ENCODE data around the gene RNF44.

GRCh38 chr5:176564002-176564401 lies 26.8 kb upstream of the RNF44 start:
- TF ChIP-seq CTCF (CRISPR knock-in tag; IDR thresholded peaks at IDR 0.05) (no peak), NR2C2 (CRISPR knock-in tag; IDR thresholded peaks at IDR 0.05; ENCODE audit: borderline replicate concordance) (no peak), ZNF17 (CRISPR knock-in tag; IDR thresholded peaks at IDR 0.05) (no peak), CEBPB (IDR thresholded peaks at IDR 0.05; ENCODE audit: borderline replicate concordance, low read depth, low read length) (no peak), MEIS2 (CRISPR knock-in tag; IDR thresholded peaks at IDR 0.05) (no peak), ZNF549 (CRISPR knock-in tag; IDR thresholded peaks at IDR 0.05) (no peak), PTBP1 (IDR thresholded peaks at IDR 0.05; ENCODE audit: low read depth, low read length, poor library complexity, severe bottlenecking) (no peak), ZNF790 (CRISPR knock-in tag; IDR thresholded peaks at IDR 0.05; ENCODE audit: borderline replicate concordance) (no peak), NFE2L1 (CRISPR knock-in tag; IDR thresholded peaks at IDR 0.05; ENCODE audit: borderline replicate concordance) (no peak), SP4 (CRISPR knock-in tag; IDR thresholded peaks at IDR 0.05) (no peak), ATF7 (IDR thresholded peaks at IDR 0.05) (no peak), ATF7 (CRISPR knock-in tag; IDR thresholded peaks at IDR 0.05) (no peak)

Data from HepG2 (cell line).